A673 (cell line): ENCODE data around the gene DUS1L. TPM values are rescaled to one million over a fixed set of nuclear protein-coding genes. Genes with fewer than 3 reads are reported as not detected.
A peak's percentile ranks its signal among the peaks of the same experiment; 100 is the strongest.

Source experiments
- BruUV-seq: library from RNA; stranded (reverse); fragments of 400-500 nt; replicated peaks from 2 replicates; lab custom pipeline; 2021; lab: Mats Ljungman, UMichigan
- CTCF ChIA-PET: fragments of 300-600 bp; sonication (Branson Sonifier 250); formaldehyde crosslinking; loops from one replicate; lab custom pipeline; 2022; ENCODE audit warnings: antibody characterized with exemption; lab: Charles Lee
- POLR2A ChIA-PET: fragments of 300-600 bp; sonication (Branson Sonifier 250); formaldehyde crosslinking; loops from one replicate; lab custom pipeline; 2022; ENCODE audit warnings: antibody characterized with exemption; ENCODE audit not compliant: low non-redundant PET; lab: Charles Lee
- DNase-seq: peaks from one replicate; pipeline ENCODE4 v3.0.0-alpha.2; 2015; ENCODE audit warnings: low spot score
- H3K27ac ChIP-seq: fragments of 200-600 bp; sonication (generic); 2 replicates; pipeline ENCODE4 v1.5.1; 2016; ENCODE audit warnings: mixed run types, low read depth, mild to moderate bottlenecking, mixed read lengths, antibody characterized with exemption, low read length; ENCODE audit not compliant: poor library complexity, severe bottlenecking
- H3K27me3 ChIP-seq: fragments of 200-600 bp; sonication (generic); replicated peaks from 2 replicates; pipeline ENCODE4 v1.6.1; 2017; ENCODE audit warnings: mixed run types, low read depth, mild to moderate bottlenecking, mixed read lengths, antibody characterized with exemption, low read length; ENCODE audit not compliant: insufficient read depth, poor library complexity
- H3K36me3 ChIP-seq: fragments of 200-600 bp; sonication (generic); 2 replicates; pipeline ENCODE4 v1.6.1; 2016; ENCODE audit warnings: mixed run types, mild to moderate bottlenecking, mixed read lengths, antibody characterized with exemption, low read length; ENCODE audit not compliant: insufficient read depth, poor library complexity, severe bottlenecking
- H3K4me1 ChIP-seq: fragments of 200-600 bp; sonication (generic); 2 replicates; pipeline ENCODE4 v1.6.1; 2017; ENCODE audit warnings: mixed run types, mild to moderate bottlenecking, mixed read lengths, antibody characterized with exemption, low read length; ENCODE audit not compliant: insufficient read depth, poor library complexity, severe bottlenecking
- H3K4me3 ChIP-seq: fragments of 200-600 bp; sonication (generic); 2 replicates; pipeline ENCODE4 v1.5.1; 2016; ENCODE audit warnings: low read depth, mixed run types, mild to moderate bottlenecking, mixed read lengths, low read length; ENCODE audit not compliant: poor library complexity, severe bottlenecking
- H3K9me3 ChIP-seq: fragments of 200-600 bp; sonication (generic); 2 replicates; pipeline ENCODE4 v1.6.1; 2016; ENCODE audit warnings: mixed run types, low read depth, mild to moderate bottlenecking, mixed read lengths, antibody characterized with exemption, low read length; ENCODE audit not compliant: poor library complexity, severe bottlenecking
- EZH2 ChIP-seq: fragments of 200-600 bp; sonication (generic); IDR thresholded peaks from 2 replicates; pipeline ENCODE4 v1.6.1; 2017; ENCODE audit warnings: borderline replicate concordance, low read depth, mild to moderate bottlenecking, mixed read lengths, antibody characterized with exemption, low read length; ENCODE audit not compliant: poor library complexity, severe bottlenecking
- intact Hi-C: fragments of 100-400 bp; cut with micrococcal nuclease; formaldehyde crosslinking; loops from one replicate; pipeline ENCODE4 v1.10.0; 2022; ENCODE audit not compliant: unreplicated experiment
- total RNA-seq: library from RNA; stranded (reverse); gene quantifications from 2 replicates; pipeline ENCODE4 v1.2.3, GENCODE V29; 2021
- TF ChIP-seq, protein P1 (sequence below): fragments of 300-800, 200-600 bp; sonication (generic); conservative IDR thresholded peaks from 2 replicates; pipeline ENCODE4 v1.5.1; 2017; ENCODE audit warnings: low read depth, mild to moderate bottlenecking, antibody characterized with exemption, low read length, moderate library complexity, mixed read lengths

DUS1L gene
- total RNA-seq, 1 experiment from 2014 or later: 143 TPM

DNA sequence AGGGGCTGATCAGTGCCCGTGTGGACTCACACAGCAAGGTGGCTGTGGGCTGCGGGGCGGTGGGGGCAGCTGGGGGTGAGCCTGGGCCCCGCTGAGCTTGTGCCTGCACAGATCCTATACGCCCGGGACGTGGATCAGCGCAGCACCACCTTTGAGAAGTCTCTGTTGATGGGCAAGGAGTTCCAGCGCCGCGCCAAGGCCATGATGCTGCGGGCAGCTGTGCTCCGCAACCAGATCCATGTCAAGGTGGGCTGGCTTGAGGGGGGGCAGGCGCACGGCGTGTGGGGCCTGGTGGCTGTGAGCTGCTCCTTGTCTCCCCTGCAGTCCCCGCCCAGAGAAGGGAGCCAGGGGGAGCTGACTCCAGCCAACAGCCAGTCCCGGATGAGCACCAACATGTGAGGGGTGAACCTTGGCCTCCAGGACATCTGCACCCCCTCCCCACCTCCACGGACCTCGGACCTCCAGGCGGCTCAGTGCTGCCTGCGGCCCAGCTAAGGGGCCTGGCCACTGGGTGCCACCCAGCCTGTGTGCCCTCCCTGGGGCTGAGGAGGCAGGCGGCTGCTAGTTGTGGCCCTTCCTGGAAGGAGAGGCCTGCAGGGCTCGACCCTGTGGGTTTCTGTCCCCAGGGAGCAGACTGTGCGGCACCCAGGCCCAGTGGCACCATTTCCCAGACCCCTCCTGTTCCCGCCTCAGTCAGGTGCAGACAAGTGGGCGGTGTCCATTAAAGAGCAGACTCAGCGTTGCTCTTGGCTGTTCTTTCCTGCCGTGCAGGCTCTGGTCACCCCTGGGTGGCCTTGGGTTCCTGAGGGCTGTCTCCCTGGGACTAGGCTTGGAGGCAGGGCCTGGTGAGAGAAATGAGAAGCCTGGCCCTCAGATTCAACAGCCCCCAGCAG is 8.6 kb downstream of the DUS1L start:
- CTCF ChIA-PET: no interaction called here
- POLR2A ChIA-PET: no interaction called here
- Histone ChIP-seq H3K9me3 (no peaks in the 10 kb centered on the region), H3K27ac (no peak overlapping the region), H3K27me3 (no peaks in the 10 kb centered on the region), H3K4me1 (peaks cover 9% of the 10 kb centered on the region), H3K36me3 (peaks cover 65% of the 10 kb centered on the region), H3K4me3 (no peak overlapping the region)
- DNase-seq: no peak
- TSS peak; percentile 38 for BruUV-seq
- intact Hi-C loops: no loop called here
- TF ChIP-seq, protein P1, sequence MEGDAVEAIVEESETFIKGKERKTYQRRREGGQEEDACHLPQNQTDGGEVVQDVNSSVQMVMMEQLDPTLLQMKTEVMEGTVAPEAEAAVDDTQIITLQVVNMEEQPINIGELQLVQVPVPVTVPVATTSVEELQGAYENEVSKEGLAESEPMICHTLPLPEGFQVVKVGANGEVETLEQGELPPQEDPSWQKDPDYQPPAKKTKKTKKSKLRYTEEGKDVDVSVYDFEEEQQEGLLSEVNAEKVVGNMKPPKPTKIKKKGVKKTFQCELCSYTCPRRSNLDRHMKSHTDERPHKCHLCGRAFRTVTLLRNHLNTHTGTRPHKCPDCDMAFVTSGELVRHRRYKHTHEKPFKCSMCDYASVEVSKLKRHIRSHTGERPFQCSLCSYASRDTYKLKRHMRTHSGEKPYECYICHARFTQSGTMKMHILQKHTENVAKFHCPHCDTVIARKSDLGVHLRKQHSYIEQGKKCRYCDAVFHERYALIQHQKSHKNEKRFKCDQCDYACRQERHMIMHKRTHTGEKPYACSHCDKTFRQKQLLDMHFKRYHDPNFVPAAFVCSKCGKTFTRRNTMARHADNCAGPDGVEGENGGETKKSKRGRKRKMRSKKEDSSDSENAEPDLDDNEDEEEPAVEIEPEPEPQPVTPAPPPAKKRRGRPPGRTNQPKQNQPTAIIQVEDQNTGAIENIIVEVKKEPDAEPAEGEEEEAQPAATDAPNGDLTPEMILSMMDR: no peak
- no peak for TF ChIP-seq EZH2

DNA sequence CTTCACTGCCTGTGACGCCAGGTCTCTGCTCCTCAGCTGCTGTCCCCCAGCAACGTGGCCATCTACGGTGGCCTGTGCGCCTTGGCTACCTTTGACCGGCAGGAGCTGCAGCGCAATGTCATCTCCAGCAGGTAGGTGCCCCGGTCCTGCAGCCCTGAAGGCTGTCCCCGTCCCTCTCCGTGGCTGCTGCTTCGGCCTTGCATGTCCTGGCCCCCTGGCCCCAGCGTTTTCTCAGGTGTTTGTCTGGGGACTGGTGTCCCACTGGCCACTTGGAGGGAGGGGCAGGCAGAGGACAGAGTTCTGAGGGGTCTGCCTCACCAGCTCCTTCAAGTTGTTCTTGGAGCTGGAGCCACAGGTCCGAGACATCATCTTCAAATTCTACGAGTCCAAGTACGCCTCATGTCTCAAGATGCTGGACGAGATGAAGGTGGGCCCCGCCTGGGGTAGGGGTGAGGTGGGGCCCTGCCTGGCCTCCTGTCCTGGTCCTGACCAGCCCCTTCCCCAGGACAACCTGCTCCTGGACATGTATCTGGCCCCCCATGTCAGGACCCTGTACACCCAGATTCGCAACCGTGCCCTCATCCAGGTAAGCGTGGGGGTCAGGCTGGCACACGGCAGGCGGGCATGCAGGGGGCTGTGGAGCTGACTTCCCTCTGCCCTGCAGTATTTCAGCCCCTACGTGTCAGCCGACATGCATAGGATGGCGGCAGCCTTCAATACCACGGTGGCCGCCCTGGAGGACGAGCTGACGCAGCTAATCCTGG is 9.5 kb downstream of the DUS1L start:
- ChIA-PET CTCF (interaction anchor here (0.6 kb wide), 1 partner anchor 150 kb away, joined by 4 read pairs; no protein-coding TSS in a partner anchor), POLR2A (no interaction called here)
- TF ChIP-seq EZH2: no peak
- TF ChIP-seq, protein P1: no peak
- Histone ChIP-seq H3K4me1 (peaks cover 9% of the 10 kb centered on the region), H3K36me3 (peaks cover 60% of the 10 kb centered on the region), H3K9me3 (no peaks in the 10 kb centered on the region), H3K27me3 (no peaks in the 10 kb centered on the region), H3K27ac (no peak overlapping the region), H3K4me3 (no peak overlapping the region)
- no peak for DNase-seq
- no TSS peak for BruUV-seq
- intact Hi-C loops: no loop called here

DNA sequence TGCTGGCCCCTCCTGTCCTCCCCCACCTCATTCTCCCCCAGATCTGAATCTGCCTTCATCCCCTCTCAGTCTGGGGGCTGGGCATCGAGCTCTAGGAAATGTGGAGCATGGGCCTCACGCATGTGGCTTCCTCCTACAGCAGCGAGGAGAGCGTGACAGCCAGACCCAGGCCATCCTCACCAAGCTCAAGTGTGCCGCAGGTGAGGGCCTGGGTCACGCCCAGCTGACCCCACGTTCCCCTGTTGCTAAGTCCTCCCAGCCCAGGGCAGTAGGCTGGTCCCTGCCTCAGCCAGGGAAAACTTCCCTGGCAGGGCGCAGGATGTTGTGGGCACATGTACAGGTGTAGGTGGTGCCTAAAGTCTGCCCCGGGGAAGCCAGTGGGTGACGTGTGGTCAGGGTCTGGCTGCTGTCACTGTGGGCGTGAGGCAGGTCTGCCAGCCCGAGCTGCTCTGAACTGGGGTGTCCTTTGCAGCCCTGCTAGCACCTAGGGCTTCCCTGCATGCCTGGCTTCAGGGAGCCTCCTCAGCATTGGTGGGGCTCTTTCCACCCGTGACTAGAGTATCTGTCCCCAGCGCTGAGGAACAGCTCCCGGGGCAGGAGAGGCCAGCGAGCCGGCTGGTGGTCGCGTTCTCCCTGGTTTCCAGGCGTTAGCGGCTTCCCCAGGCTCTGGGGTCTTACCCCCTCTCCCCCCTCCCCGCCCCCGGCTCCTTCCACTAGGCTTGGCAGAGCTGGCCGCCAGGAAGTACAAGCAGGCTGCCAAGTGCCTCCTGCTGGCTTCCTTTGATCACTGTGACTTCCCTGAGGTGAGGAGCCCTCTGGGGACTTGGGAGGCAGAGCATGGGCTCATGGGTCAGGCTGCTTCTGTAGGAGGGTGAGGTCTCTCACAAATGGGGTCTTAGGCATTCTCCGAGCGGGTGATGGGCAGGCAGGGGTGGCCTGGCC is 10.3 kb downstream of the DUS1L start:
- POLR2A ChIA-PET: no interaction called here
- DNase-seq: peak; percentile 49

More for the DNA sequence above, 10.3 kb downstream of the DUS1L start:
- CTCF ChIA-PET: interaction anchor here (0.6 kb wide), 1 partner anchor 151 kb away, joined by 4 read pairs; no protein-coding TSS in a partner anchor
- H3K27me3 ChIP-seq: no peaks in the 10 kb centered on the region
- intact Hi-C loops: no loop called here
- BruUV-seq: no TSS peak
- no peaks in the 10 kb centered on the region for H3K9me3 ChIP-seq
- no peak overlapping the region for H3K27ac ChIP-seq
- TF ChIP-seq, protein P1: no peak
- no peak for TF ChIP-seq EZH2
- H3K36me3 ChIP-seq: peaks cover 53% of the 10 kb centered on the region
- peaks cover 9% of the 10 kb centered on the region for H3K4me1 ChIP-seq
- no peak overlapping the region for H3K4me3 ChIP-seq
